Calu3 (cell line): ENCODE data around the gene DNAAF1. TPM values are rescaled to one million over a fixed set of nuclear protein-coding genes. Genes with fewer than 3 reads are reported as not detected.
"Not testable (repeated sequence)": the region's sequence is repeated elsewhere in the genome, so short reads cannot be mapped to it uniquely, and the experiment has no call there.

ENCODE experiments used
- BruUV-seq: library from RNA; stranded (reverse); fragments of 400-500 nt; replicated peaks from 2 replicates; lab custom pipeline; 2021; lab: Mats Ljungman, UMichigan
- CTCF ChIA-PET: fragments of 300-600 bp; sonication (Branson Sonifier 250); formaldehyde crosslinking; loops from one replicate; lab custom pipeline; 2022; ENCODE audit warnings: antibody characterized with exemption; lab: Charles Lee
- DNase-seq: peaks from one replicate; pipeline ENCODE4 v3.0.0; 2022
- H3K27ac Mint-ChIP-seq: one replicate; pipeline ENCODE4 v1.8.0; 2022; ENCODE audit warnings: mixed read lengths; ENCODE audit not compliant: unreplicated experiment
- H3K27me3 Mint-ChIP-seq: one replicate; pipeline ENCODE4 v1.8.0; 2022; ENCODE audit warnings: mixed read lengths; ENCODE audit not compliant: unreplicated experiment
- H3K36me3 Mint-ChIP-seq: one replicate; pipeline ENCODE4 v1.8.0; 2022; ENCODE audit warnings: mild to moderate bottlenecking, moderate library complexity, mixed read lengths; ENCODE audit not compliant: insufficient read depth, unreplicated experiment
- H3K4me1 Mint-ChIP-seq: one replicate; pipeline ENCODE4 v1.8.0; 2022; ENCODE audit warnings: mild to moderate bottlenecking, low read depth, mixed read lengths; ENCODE audit not compliant: unreplicated experiment
- H3K4me3 Mint-ChIP-seq: one replicate; pipeline ENCODE4 v1.8.0; 2022; ENCODE audit warnings: mild to moderate bottlenecking, low read depth, moderate library complexity, mixed read lengths; ENCODE audit not compliant: unreplicated experiment
- H3K9me3 Mint-ChIP-seq: one replicate; pipeline ENCODE4 v1.8.0; 2022; ENCODE audit warnings: low read depth, mixed read lengths; ENCODE audit not compliant: unreplicated experiment
- intact Hi-C: fragments of 100-400 bp; cut with micrococcal nuclease; formaldehyde crosslinking; loops from one replicate; pipeline ENCODE4 v1.10.0; 2022; ENCODE audit not compliant: unreplicated experiment
- total RNA-seq: library from RNA; stranded (reverse); gene quantifications from 2 replicates; pipeline ENCODE4 v1.2.3, GENCODE V29; 2022
- TF ChIP-seq, protein P1 (sequence below): fragments of 200-600 bp; IDR thresholded peaks from one replicate; pipeline ENCODE4 v1.8.0; 2022; ENCODE audit warnings: antibody characterized with exemption; ENCODE audit not compliant: unreplicated experiment

Gene DNAAF1
- total RNA-seq, 1 experiment from 2014 or later = not detected

DNA sequence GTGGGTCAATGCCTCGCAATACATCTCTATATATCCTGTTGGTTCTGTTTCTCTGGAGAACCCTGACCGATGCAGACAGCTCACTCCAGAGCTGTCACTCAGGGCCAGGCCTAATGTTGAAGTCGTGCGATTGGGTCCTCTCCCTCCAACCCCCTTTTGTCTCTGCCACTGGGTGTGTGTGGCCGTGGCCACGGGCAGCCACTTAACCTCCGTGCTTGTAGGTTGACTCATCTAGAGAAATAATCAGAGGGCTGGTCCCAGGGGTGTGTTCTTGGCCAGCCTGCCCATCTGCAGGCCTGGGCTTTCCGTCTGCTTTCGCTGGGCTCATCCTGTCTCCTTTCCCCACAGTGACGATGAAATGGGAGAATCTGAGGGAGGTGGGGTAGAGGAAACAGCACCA is 53.3 kb downstream of the DNAAF1 start:
- Mint-ChIP-seq H3K27ac (no peak overlapping the region), H3K4me1 (no peaks in the 10 kb centered on the region), H3K9me3 (no peaks in the 10 kb centered on the region), H3K36me3 (no peaks in the 10 kb centered on the region), H3K27me3 (peaks cover 70% of the 10 kb centered on the region), H3K4me3 (no peak overlapping the region)
- intact Hi-C loops = no loop called here
- no peak for DNase-seq
- TF ChIP-seq, protein P1, sequence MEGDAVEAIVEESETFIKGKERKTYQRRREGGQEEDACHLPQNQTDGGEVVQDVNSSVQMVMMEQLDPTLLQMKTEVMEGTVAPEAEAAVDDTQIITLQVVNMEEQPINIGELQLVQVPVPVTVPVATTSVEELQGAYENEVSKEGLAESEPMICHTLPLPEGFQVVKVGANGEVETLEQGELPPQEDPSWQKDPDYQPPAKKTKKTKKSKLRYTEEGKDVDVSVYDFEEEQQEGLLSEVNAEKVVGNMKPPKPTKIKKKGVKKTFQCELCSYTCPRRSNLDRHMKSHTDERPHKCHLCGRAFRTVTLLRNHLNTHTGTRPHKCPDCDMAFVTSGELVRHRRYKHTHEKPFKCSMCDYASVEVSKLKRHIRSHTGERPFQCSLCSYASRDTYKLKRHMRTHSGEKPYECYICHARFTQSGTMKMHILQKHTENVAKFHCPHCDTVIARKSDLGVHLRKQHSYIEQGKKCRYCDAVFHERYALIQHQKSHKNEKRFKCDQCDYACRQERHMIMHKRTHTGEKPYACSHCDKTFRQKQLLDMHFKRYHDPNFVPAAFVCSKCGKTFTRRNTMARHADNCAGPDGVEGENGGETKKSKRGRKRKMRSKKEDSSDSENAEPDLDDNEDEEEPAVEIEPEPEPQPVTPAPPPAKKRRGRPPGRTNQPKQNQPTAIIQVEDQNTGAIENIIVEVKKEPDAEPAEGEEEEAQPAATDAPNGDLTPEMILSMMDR = no peak
- CTCF ChIA-PET = interaction anchor here (0.7 kb wide), 1 partner anchor 12 kb away, joined by 3 read pairs; the partner anchor contains the start of gene TAF1C
- no TSS peak for BruUV-seq

DNA sequence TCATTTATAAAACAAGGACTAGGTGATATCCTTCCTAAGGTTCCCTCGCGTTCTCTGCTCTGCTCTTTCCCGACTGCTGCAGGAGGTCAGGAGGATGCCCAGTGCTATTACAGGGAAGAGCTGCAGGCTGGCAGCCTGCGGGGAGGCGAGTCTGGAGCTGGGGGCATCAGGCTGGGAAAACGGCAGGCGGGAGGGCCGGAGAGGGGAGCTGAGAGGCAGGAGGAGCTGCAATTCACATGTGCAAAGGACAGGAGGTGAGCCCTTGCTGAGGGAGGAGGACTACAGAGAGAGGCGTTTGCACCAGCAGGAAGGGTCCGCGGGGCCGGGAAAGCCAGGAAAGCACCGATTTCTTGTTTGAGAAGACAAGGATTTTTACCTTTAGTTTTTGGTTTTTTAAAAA is 54.0 kb downstream of the DNAAF1 start:
- Mint-ChIP-seq H3K4me1 (no peaks in the 10 kb centered on the region), H3K36me3 (no peaks in the 10 kb centered on the region), H3K9me3 (no peaks in the 10 kb centered on the region), H3K27me3 (peaks cover 70% of the 10 kb centered on the region), H3K4me3 (no peak overlapping the region), H3K27ac (no peak overlapping the region)
- TF ChIP-seq, protein P1 = no peak
- intact Hi-C loops = no loop called here
- no peak for DNase-seq
- CTCF ChIA-PET = interaction anchor here (1.0 kb wide), 1 partner anchor 9 kb away, joined by 4 read pairs; no protein-coding TSS in a partner anchor
- no TSS peak for BruUV-seq

DNA sequence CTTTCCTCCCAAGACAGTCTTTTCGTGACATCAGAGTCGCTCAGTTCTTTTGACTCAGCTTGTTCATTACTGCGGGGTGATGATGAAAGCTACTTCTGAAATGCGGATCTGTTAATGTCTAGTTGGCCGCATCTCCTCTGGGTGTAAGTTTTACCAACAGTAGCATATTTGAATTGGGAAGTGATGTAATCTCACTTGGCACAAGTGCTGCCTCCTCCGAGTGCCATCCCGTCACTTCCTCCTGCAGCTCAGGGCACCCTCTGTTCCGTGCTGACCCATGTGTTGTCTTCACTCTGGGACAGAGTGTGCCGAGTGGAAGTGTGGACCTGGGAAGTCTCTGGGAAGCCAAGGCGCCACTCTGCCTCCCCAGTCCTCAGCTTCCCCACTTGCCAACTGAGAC is 54.8 kb downstream of the DNAAF1 start:
- intact Hi-C loops = no loop called here
- H3K4me1 Mint-ChIP-seq = no peaks in the 10 kb centered on the region
- TF ChIP-seq, protein P1 = no peak
- H3K9me3 Mint-ChIP-seq = no peaks in the 10 kb centered on the region
- no peaks in the 10 kb centered on the region for H3K36me3 Mint-ChIP-seq
- H3K27me3 Mint-ChIP-seq = peaks cover 64% of the 10 kb centered on the region
- no TSS peak for BruUV-seq
- H3K4me3 Mint-ChIP-seq = no peak overlapping the region
- no peak for DNase-seq
- H3K27ac Mint-ChIP-seq = no peak overlapping the region
- CTCF ChIA-PET = interaction anchor here (1.0 kb wide), 1 partner anchor 8 kb away, joined by 4 read pairs; no protein-coding TSS in a partner anchor

DNA sequence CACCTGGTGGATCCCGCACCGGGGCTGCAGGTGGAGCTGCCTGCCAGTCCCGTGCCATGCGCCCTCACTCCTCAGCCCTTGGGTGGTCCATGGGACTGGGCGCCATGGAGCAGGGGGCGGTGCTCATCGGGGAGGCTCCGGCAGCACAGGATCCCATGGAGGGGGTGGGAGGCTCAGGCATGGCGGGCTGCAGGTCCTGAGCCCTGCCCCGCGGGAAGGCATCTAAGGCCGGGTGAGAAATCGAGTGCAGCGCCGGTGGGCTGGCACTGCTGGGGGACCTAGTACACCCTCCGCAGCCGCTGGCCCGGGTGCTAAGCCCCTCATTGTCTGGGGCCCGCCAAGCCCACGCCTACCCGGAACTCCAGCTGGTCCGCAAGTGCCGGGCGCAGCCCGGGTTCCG is 59.4 kb downstream of the DNAAF1 start:
- H3K36me3 Mint-ChIP-seq, H3K9me3 Mint-ChIP-seq, DNase-seq, H3K4me3 Mint-ChIP-seq, intact Hi-C loops, H3K27ac Mint-ChIP-seq, H3K4me1 Mint-ChIP-seq, BruUV-seq: not testable (repeated sequence)
- CTCF ChIA-PET = interaction anchor here (1.0 kb wide), 1 partner anchor 9 kb away, joined by 3 read pairs; no protein-coding TSS in a partner anchor
- peaks cover 64% of the 10 kb centered on the region for H3K27me3 Mint-ChIP-seq

DNA sequence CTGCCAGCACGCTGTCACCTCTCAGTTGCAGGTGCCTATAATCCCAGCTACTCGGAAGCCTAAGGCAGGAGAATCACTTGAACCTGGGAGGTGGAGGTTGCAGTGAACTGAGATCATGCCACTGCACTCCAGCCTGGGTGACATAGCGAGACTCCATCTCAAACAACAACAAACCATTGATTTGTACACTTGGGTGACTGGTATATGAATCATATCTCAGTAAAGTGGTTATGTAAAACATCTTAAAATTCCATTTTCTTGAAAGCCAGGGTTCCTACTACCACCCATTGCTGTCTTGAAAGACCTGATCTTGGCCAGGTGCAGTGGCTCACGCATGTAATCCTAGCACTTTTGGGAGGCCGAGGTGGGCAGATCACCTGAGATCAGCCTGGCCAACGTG is 60.0 kb downstream of the DNAAF1 start:
- H3K4me1 Mint-ChIP-seq, BruUV-seq, H3K27ac Mint-ChIP-seq, DNase-seq, H3K9me3 Mint-ChIP-seq, intact Hi-C loops, H3K36me3 Mint-ChIP-seq, H3K4me3 Mint-ChIP-seq: not testable (repeated sequence)
- CTCF ChIA-PET = interaction anchor here (1.2 kb wide), 1 partner anchor 18 kb away, joined by 3 read pairs; the partner anchor contains the start of gene TAF1C
- H3K27me3 Mint-ChIP-seq = peaks cover 58% of the 10 kb centered on the region
